NOMO-1 (cell line): Measurements from ENCODE around the gene SARDH.

Source experiments
- DNase-seq, 2 experiments: peaks; one replicate each; lab custom pipeline; 2025; ENCODE audit not compliant: unreplicated experiment in 2 of 2; lab: John Stamatoyannopoulos, UW

The SARDH gene

GRCh38 chr9:133715866-133716563 lies 22.1 kb downstream of the SARDH start:
- DNase-seq, result no peak

- no peak for DNase-seq
These were observed 22.8 kb downstream of the SARDH start for GRCh38 chr9:133715295-133715865.

GRCh38 chr9:133714606-133715294 lies 23.4 kb downstream of the SARDH start:
- no peak for DNase-seq

- no peak for DNase-seq
These were observed 24.1 kb downstream of the SARDH start for GRCh38 chr9:133713960-133714495.

- DNase-seq, result no peak
These were observed 24.8 kb downstream of the SARDH start for GRCh38 chr9:133713150-133713959.

- DNase-seq, result no peak
These were observed 25.7 kb downstream of the SARDH start for GRCh38 chr9:133712221-133713100.

- DNase-seq, result no peak
These were observed 26.5 kb downstream of the SARDH start for GRCh38 chr9:133711428-133712220.

- DNase-seq, result no peak
These were observed 27.3 kb downstream of the SARDH start for GRCh38 chr9:133710661-133711427.

- no peak for DNase-seq
These were observed 28.2 kb downstream of the SARDH start for GRCh38 chr9:133709691-133710571.

GRCh38 chr9:133709015-133709611 lies 29.0 kb downstream of the SARDH start:
- no peak for DNase-seq

GRCh38 chr9:133708246-133709014 lies 29.7 kb downstream of the SARDH start:
- DNase-seq, result no peak

- no peak for DNase-seq
These were observed 30.3 kb downstream of the SARDH start for GRCh38 chr9:133707763-133708245.

- peak in 1 of 2 experiments; percentile 23 for DNase-seq
These were observed 30.9 kb downstream of the SARDH start for GRCh38 chr9:133707065-133707762.

GRCh38 chr9:133706307-133707050 lies 31.7 kb downstream of the SARDH start:
- no peak for DNase-seq

- no peak for DNase-seq
These were observed 32.6 kb downstream of the SARDH start for GRCh38 chr9:133705576-133705975.
